Left lung (tissue), 10 donors: Measurements from ENCODE around the gene AAK1. TPM values are rescaled to one million over a fixed set of nuclear protein-coding genes. Genes with fewer than 3 reads are reported as not detected.

Source experiments
- ATAC-seq: fragments of 200-7000 bp; cut with Tn5 transposase; one replicate; pipeline ENCODE4 v1.9.1; 2020; ENCODE audit warnings: moderate library complexity
- DNase-seq, 4 donors: peaks; one replicate each; pipeline ENCODE4 v3.0.0-alpha.2; 2013 to 2020
- H3K27ac ChIP-seq, 2 donors: fragments of 200-600 bp; sonication (generic) in 1 of 2; one replicate each; pipeline versions ENCODE4 v1.5.0 to v1.8.0; 2020 to 2021
- H3K27me3 ChIP-seq, 2 donors: fragments of 200-600 bp; sonication (generic) in 1 of 2; one replicate each; pipeline versions ENCODE4 v1.5.0 to v1.8.0; 2020 to 2021
- H3K36me3 ChIP-seq, 2 donors: fragments of 200-600 bp; sonication (generic) in 1 of 2; one replicate each; pipeline versions ENCODE4 v1.5.0 to v1.8.0; 2020 to 2021
- H3K4me1 ChIP-seq, 2 donors: fragments of 200-600 bp; one replicate each; pipeline ENCODE4 v1.8.0; 2021
- H3K4me3 ChIP-seq, 2 donors: fragments of 200-600 bp; sonication (generic) in 1 of 2; one replicate each; pipeline versions ENCODE4 v1.5.0 to v1.8.0; 2020 to 2021; ENCODE audit warnings: mild to moderate bottlenecking in 1 of 2
- H3K9me3 ChIP-seq, 2 donors: fragments of 200-600 bp; sonication (generic) in 1 of 2; one replicate each; pipeline versions ENCODE4 v1.5.0 to v1.8.0; 2020 to 2021
- CTCF ChIP-seq, 2 donors: fragments of 200-600 bp; sonication (generic) in 1 of 2; IDR thresholded peaks; one replicate each; pipeline versions ENCODE4 v1.5.0 to v1.8.0; 2021; ENCODE audit warnings: antibody characterized with exemption in 2 of 2
- intact Hi-C, 2 donors: fragments of 100-400 bp; cut with DNase I; formaldehyde crosslinking; loops; one replicate each; pipeline versions ENCODE4 v1.11.2 to v1.14.2; 2022
- polyA plus RNA-seq, 6 donors: library from polyadenylated mRNA; unstranded; fragments of 120-200 nt; gene quantifications; one replicate each; pipeline ENCODE4 v1.2.1, GENCODE V29; 2013; ENCODE audit not compliant: insufficient read length in 6 of 6
- total RNA-seq, 2 donors: library from RNA; stranded (reverse); fragmentation: NEBNext Ultra II Directional; extraction: Animal tissue kit (Norgen Biotek cat#: 25700); gene quantifications; one replicate each; pipeline ENCODE4 v1.2.1, GENCODE V29; 2021
- donor health status: DM: no; HTN: yes; CAD: no.
- donor health status: DM: no; HTN: no; CAD: no.

Gene AAK1
- total and polyA plus RNA-seq, 8 donors: 19.0 to 70.7 (median 22.4) TPM

- no peak for TF ChIP-seq CTCF (IDR thresholded peaks at IDR 0.05)
- peak; percentile 52 for ATAC-seq
- Histone ChIP-seq H3K36me3 (peaks cover 0 to 69% of the 10 kb centered on the region in 2 donors), H3K9me3 (peaks cover 0 to 2% of the 10 kb centered on the region in 2 donors), H3K27me3 (no peaks in the 10 kb centered on the region), H3K4me1 (peaks cover 0 to 30% of the 10 kb centered on the region in 2 donors), H3K4me3 (no peak overlapping the region), H3K27ac (no peak overlapping the region)
- DNase-seq: no peak
- intact Hi-C loops: no loop called here
Measured at GRCh38 chr2:69538872-69539548, 104.5 kb downstream of the AAK1 start.

- peaks cover 3 to 69% of the 10 kb centered on the region in 2 donors for H3K36me3 ChIP-seq
- peaks cover 0 to 7% of the 10 kb centered on the region in 2 donors for H3K9me3 ChIP-seq
- no peak for ATAC-seq
- TF ChIP-seq CTCF (IDR thresholded peaks at IDR 0.05): no peak
- no peak overlapping the region for H3K27ac ChIP-seq
- no peaks in the 10 kb centered on the region for H3K27me3 ChIP-seq
- no peak overlapping the region for H3K4me3 ChIP-seq
- DNase-seq: no peak
- H3K4me1 ChIP-seq: peaks cover 0 to 30% of the 10 kb centered on the region in 2 donors
- intact Hi-C loops: no loop called here
Measured at GRCh38 chr2:69538249-69538648, 105.3 kb downstream of the AAK1 start.

- no peak for TF ChIP-seq CTCF (IDR thresholded peaks at IDR 0.05)
- H3K4me1 ChIP-seq: peaks cover 0 to 30% of the 10 kb centered on the region in 2 donors
- ATAC-seq (peak; percentile 51), DNase-seq (no peak)
- H3K27ac ChIP-seq: peak overlapping the region in 1 of 2 donors; percentile 52
- H3K9me3 ChIP-seq: peaks cover 0 to 7% of the 10 kb centered on the region in 2 donors
- intact Hi-C loops: no loop called here
- no peak overlapping the region for H3K4me3 ChIP-seq
- no peaks in the 10 kb centered on the region for H3K27me3 ChIP-seq
- H3K36me3 ChIP-seq: peaks cover 3 to 63% of the 10 kb centered on the region in 2 donors
Measured at GRCh38 chr2:69535817-69536241, 107.7 kb downstream of the AAK1 start.

GRCh38 chr2:69531186-69531585 lies 112.4 kb downstream of the AAK1 start:
- Histone ChIP-seq H3K27ac (no peak overlapping the region), H3K9me3 (peaks cover 0 to 7% of the 10 kb centered on the region in 2 donors), H3K4me1 (peaks cover 0 to 7% of the 10 kb centered on the region in 2 donors), H3K27me3 (no peaks in the 10 kb centered on the region), H3K36me3 (peaks cover 3 to 74% of the 10 kb centered on the region in 2 donors), H3K4me3 (no peak overlapping the region)
- no peak for TF ChIP-seq CTCF (IDR thresholded peaks at IDR 0.05)
- intact Hi-C loops: no loop called here
- ATAC-seq: no peak
- DNase-seq: no peak

- no peak overlapping the region for H3K27ac ChIP-seq
- intact Hi-C loops: no loop called here
Measured at GRCh38 chr2:69529480-69529879, 114.1 kb downstream of the AAK1 start.

More at GRCh38 chr2:69529480-69529879, 114.1 kb downstream of the AAK1 start:
- ATAC-seq (no peak), DNase-seq (peak in 2 of 4 donors; percentile 47 to 58)
- Histone ChIP-seq H3K36me3 (peaks cover 3 to 84% of the 10 kb centered on the region in 2 donors), H3K4me3 (no peak overlapping the region), H3K27me3 (no peaks in the 10 kb centered on the region), H3K9me3 (peaks cover 0 to 7% of the 10 kb centered on the region in 2 donors), H3K4me1 (no peaks in the 10 kb centered on the region)
- no peak for TF ChIP-seq CTCF (IDR thresholded peaks at IDR 0.05)
